ENCODE results near the gene SH3BGRL3. TPM values are rescaled to one million over a fixed set of nuclear protein-coding genes. Genes with fewer than 3 reads are reported as not detected.

Gene SH3BGRL3
- 12.2 and 13.4 TPM in 2 replicates for total RNA-seq (2016; rRNA removed; fragmentation: Illumina TruSeq; extraction: Trizol)
- 14.0 and 29.7 TPM in 2 replicates for total RNA-seq (2016; cell fraction: cytosol; rRNA removed; fragmentation: Illumina TruSeq; extraction: Trizol; ENCODE audit: low read depth)
- 11.6 and 11.8 TPM in 2 replicates for total RNA-seq (2016; cell fraction: insoluble cytoplasmic fraction; rRNA removed; fragmentation: Illumina TruSeq; extraction: Trizol)
- total RNA-seq (2016; cell fraction: membrane; rRNA removed; fragmentation: Illumina TruSeq; extraction: Trizol): 15.8 and 28.5 TPM in 2 replicates
- total RNA-seq (2016; cell fraction: nucleus; rRNA removed; fragmentation: Illumina TruSeq; extraction: Trizol): 5.2 and 6.0 TPM in 2 replicates
- 11.4 and 11.5 TPM in 2 replicates for polyA plus RNA-seq (2011; rRNA removed)
- 10.4 and 12.2 TPM in 2 replicates for polyA plus RNA-seq (2011; cell fraction: cytosol; rRNA removed)
- polyA plus RNA-seq (2011; cell fraction: nucleus; rRNA removed): 7.5 and 8.3 TPM in 2 replicates
- polyA plus RNA-seq (2012): 12.3 and 13.0 TPM in 2 replicates
- polyA plus RNA-seq (2016; cell fraction: cytosol; fragmentation: Illumina TruSeq; extraction: Trizol; ENCODE audit: low read depth): 64.3 and 100 TPM in 2 replicates
- 24.8 and 47.8 TPM in 2 replicates for polyA plus RNA-seq (2016; cell fraction: insoluble cytoplasmic fraction; fragmentation: Illumina TruSeq; extraction: Trizol; ENCODE audit: low read depth)
- 72.1 and 88.4 TPM in 2 replicates for polyA plus RNA-seq (2016; cell fraction: membrane; fragmentation: Illumina TruSeq; extraction: Trizol; ENCODE audit: low read depth)
- 16.4 and 20.4 TPM in 2 replicates for polyA plus RNA-seq (2016; cell fraction: nucleus; fragmentation: Illumina TruSeq; extraction: Trizol; ENCODE audit: insufficient read depth, low read depth)
- polyA minus RNA-seq (2011; rRNA and poly(A)+ RNA removed; ENCODE audit: low replicate concordance): 26.8 and 67.6 TPM in 2 replicates
- polyA minus RNA-seq (2011; cell fraction: cytosol; rRNA and poly(A)+ RNA removed): 8.1 and 10.8 TPM in 2 replicates
- polyA minus RNA-seq (2011; cell fraction: nucleus; rRNA and poly(A)+ RNA removed): 8.5 and 9.8 TPM in 2 replicates
- percentile 55 among the genes with signal in this experiment for Bru-seq, nascent RNA
- percentile 78 among the genes with signal in this experiment for BruChase-seq, experiment 1, labeled RNA remaining after a 6-hour chase
- percentile 60 among the genes with signal in this experiment for BruChase-seq, experiment 2, labeled RNA remaining after a 2-hour chase
- long read RNA-seq, experiment 1, transcript SH3BGRL3-201 (3 exons, 1,661 nt): major isoform, 114 of 121 reads
- long read RNA-seq, experiment 1, partial matches to known transcripts: 3 of 121 reads
- long read RNA-seq, experiment 1, other reads (novel, unspliced or antisense): 0 of 121 reads
- long read RNA-seq, experiment 2, transcript SH3BGRL3-202 (2 exons, 768 nt): minor isoform, 5 of 147 reads
- long read RNA-seq, experiment 2, transcript SH3BGRL3-201 (3 exons, 1,661 nt): major isoform, 124 of 147 reads
- long read RNA-seq, experiment 2, partial matches to known transcripts: 12 of 147 reads
- long read RNA-seq, experiment 2, other reads (novel, unspliced or antisense): 6 of 147 reads

DNA sequence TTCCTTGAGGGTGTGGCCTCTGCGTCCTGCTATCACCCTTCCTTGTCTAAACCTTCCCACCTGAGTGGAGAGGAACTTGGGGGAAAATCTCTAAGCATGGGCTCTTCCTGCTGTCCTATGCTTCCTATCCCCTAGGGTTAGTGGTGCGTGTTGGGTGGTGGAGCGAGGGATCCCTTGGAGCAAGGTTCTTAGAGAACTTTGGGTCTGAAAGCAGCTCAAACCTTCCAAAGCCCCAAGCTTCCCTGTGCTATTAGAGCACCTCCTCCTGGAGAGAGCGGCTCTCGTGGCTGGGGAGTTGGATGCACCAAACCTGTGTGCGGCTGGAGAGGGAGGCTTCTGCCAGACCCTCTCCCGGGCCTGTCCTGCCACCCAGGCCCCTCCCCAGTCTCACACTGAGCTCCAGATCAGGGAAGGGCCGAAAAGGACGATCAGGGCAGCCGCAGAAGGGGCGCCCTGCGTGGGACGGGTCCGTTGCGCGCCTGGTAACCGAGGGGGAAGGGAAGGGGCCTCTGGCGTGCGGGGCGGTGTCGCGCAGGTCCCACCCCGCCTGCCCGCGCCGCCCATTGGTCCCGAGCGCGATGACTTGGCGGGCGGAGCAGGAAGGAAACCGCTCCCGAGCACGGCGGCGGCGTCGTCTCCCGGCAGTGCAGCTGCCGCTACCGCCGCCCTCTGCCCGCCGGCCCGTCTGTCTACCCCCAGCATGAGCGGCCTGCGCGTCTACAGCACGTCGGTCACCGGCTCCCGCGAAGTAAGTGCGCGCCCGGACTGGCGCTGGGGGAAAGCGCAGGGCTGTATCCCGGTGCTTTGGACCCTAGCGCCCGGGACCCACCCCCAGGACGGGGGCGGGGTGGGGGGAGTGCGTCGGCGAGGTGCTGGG is at the start of gene SH3BGRL3:
Gene SH3BGRL3, plus strand, starts transcription at position 631 of the 877 bp plus-strand sequence. Its CDS starts 70 bp downstream, at position 701.
- ChIA-PET POLR2A (interaction anchor here (0.7 to 2.9 kb wide), 8 partner anchors 45 to 152 kb away, joined by 3 to 13 read pairs (median 4); partner anchors contain the start of genes CEP85, CRYBG2 and DHDDS), CTCF (ENCODE audit: low intra/inter-chr PET ratio, low total read pairs) (no interaction called here)
- Histone ChIP-seq H3K4me2 (ENCODE audit: low read depth, low read length) (peak within 1 kb of the TSS; percentile 85), H3K27ac (ENCODE audit: extremely low read length, insufficient read depth, low read length) (peak within 1 kb of the TSS; percentile 51), H4K20me1 (ENCODE audit: insufficient read depth, low read length) (no peaks in the 10 kb centered on the region), H2AFZ (ENCODE audit: low read length) (no peak within 1 kb of the TSS), H3K79me2 (ENCODE audit: insufficient read depth, low read length) (no peaks in the 10 kb centered on the region), H3K4me3 (replicated peaks in 1 of 3; ENCODE audit: insufficient read depth in 1 of 3, low read depth in 2 of 3, low read length in 3 of 3) (peak within 1 kb of the TSS; percentile 61 to 78 (median 68); a peak in 5 of 6 replicates), H3K36me3 (replicated peaks in 1 of 2; ENCODE audit: control insufficient read depth in 1 of 2, insufficient read depth in 2 of 2, low read length in 2 of 2) (peaks cover 14 to 33% of the 10 kb centered on the region in 2 experiments), H3K27me3 (ENCODE audit: control insufficient read depth in 1 of 2, insufficient read depth in 2 of 2, low read length in 2 of 2) (no peaks in the 10 kb centered on the region), H3K9ac (ENCODE audit: insufficient read depth, low read depth, low read length) (peak within 1 kb of the TSS; percentile 69), H3K4me1 (ENCODE audit: insufficient read depth, low read length) (peaks cover 39% of the 10 kb centered on the region), H3K9me3 (ENCODE audit: low read length) (no peaks in the 10 kb centered on the region)
- FAIRE-seq (no peak), DNase-seq (ENCODE audit: low spot score) (peak; percentile 55), ATAC-seq (peak; percentile 90)
- no TSS peak for BruUV-seq (replicated peaks)
- in situ Hi-C loops (cut with HindIII; ENCODE audit: extremely low pct_ligation_motif_present, low pct_unique_long_range_greater_than_20kb): loop anchor here (5.0 kb wide), 2 partner anchors 43 to 113 kb away; no protein-coding TSS in a partner anchor
- WGBS (ENCODE audit: low lambda C conversion rate): 56% methylated on average over 5 of the region's 66 CpGs
- intact Hi-C loops (cut with micrococcal nuclease; ENCODE audit: unreplicated experiment): no loop called here
- peak; percentile 58; the same call in 1 of the 2 replicates for TF ChIP-seq KLF12 (CRISPR knock-in tag; IDR thresholded peaks at IDR 0.05; ENCODE audit: borderline replicate concordance)
- TF ChIP-seq SRSF1 (optimal IDR thresholded peaks at IDR 0.05; ENCODE audit: low read depth, low read length): peak; percentile 35
- TF ChIP-seq THAP11 (CRISPR knock-in tag; IDR thresholded peaks at IDR 0.05): peak; percentile 25; the same call in 1 of the 2 replicates
- TF ChIP-seq DNMT1 (CRISPR knock-in tag; IDR thresholded peaks at IDR 0.05): peak; percentile 74; the same call in 1 of the 2 replicates
- peak; percentile 48; the same call in 1 of the 2 replicates for TF ChIP-seq ELF3 (CRISPR knock-in tag; IDR thresholded peaks at IDR 0.05)
- no peak for TF ChIP-seq IKZF4 (CRISPR knock-in tag; IDR thresholded peaks at IDR 0.05; ENCODE audit: borderline replicate concordance, low read depth, not compliant biosample characterization)
- TF ChIP-seq, protein P1, sequence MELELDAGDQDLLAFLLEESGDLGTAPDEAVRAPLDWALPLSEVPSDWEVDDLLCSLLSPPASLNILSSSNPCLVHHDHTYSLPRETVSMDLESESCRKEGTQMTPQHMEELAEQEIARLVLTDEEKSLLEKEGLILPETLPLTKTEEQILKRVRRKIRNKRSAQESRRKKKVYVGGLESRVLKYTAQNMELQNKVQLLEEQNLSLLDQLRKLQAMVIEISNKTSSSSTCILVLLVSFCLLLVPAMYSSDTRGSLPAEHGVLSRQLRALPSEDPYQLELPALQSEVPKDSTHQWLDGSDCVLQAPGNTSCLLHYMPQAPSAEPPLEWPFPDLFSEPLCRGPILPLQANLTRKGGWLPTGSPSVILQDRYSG (CRISPR knock-in tag; IDR thresholded peaks at IDR 0.05): no peak
- TF ChIP-seq RNF2 (conservative IDR thresholded peaks at IDR 0.05; ENCODE audit: low read depth): peak; percentile 86
- TF ChIP-seq POGK (CRISPR knock-in tag; conservative IDR thresholded peaks at IDR 0.05): peak; percentile 54
- TF ChIP-seq HIVEP1 (CRISPR knock-in tag; IDR thresholded peaks at IDR 0.05): peak; percentile 28; the same call in 1 of the 2 replicates
- TF ChIP-seq POLR2AphosphoS5 (IDR thresholded peaks at IDR 0.05; ENCODE audit: low read depth, low read length): peak; percentile 37; the same call in 1 of the 2 replicates
- peak; percentile 58 for TF ChIP-seq YEATS4 (CRISPR knock-in tag; IDR thresholded peaks at IDR 0.05; ENCODE audit: borderline replicate concordance)
- TF ChIP-seq GFI1 (CRISPR knock-in tag; IDR thresholded peaks at IDR 0.05; ENCODE audit: borderline replicate concordance): 0 out of 2 replicates have a peak, but pooled peaks have one; percentile 41
- TF ChIP-seq ZNF782 (CRISPR knock-in tag; IDR thresholded peaks at IDR 0.05; ENCODE audit: borderline replicate concordance): 0 out of 2 replicates have a peak, but pooled peaks have one; percentile 46
